GM06990 (cell line): ENCODE results near the gene MRPL12.
"Not testable (repeated sequence)": the region's sequence is repeated elsewhere in the genome, so short reads cannot be mapped to it uniquely, and the experiment has no call there.

Source experiments
- DNase-seq: peaks from one replicate; pipeline ENCODE4 v3.0.0-alpha.2; 2011; ENCODE audit not compliant: insufficient read length; ENCODE audit errors: extremely low read depth
- H3K27me3 ChIP-seq: replicated peaks from 2 replicates; pipeline ENCODE4 v1.6.0; 2011; ENCODE audit warnings: low read length; ENCODE audit not compliant: control insufficient read depth, insufficient read depth
- H3K36me3 ChIP-seq: 2 replicates; pipeline ENCODE4 v1.5.1; 2011; ENCODE audit warnings: low read length; ENCODE audit not compliant: control insufficient read depth, insufficient read depth
- H3K4me3 ChIP-seq: replicated peaks from 2 replicates; pipeline ENCODE4 v1.5.1; 2011; ENCODE audit warnings: low read depth, mild to moderate bottlenecking, control low read depth, low read length
- CTCF ChIP-seq: IDR thresholded peaks from 2 replicates; pipeline ENCODE4 v1.5.1; 2011; ENCODE audit warnings: low read length, control low read depth, mild to moderate bottlenecking, inconsistent platforms; ENCODE audit not compliant: insufficient read depth, poor library complexity, severe bottlenecking

MRPL12 gene

GRCh38 chr17:81734405-81735263, 31.5 kb downstream of the MRPL12 start:
- no peaks in the 10 kb centered on the region for H3K36me3 ChIP-seq
- H3K27me3 ChIP-seq = peaks cover 1% of the 10 kb centered on the region; the same call in 1 of the 2 replicates
- no peak for DNase-seq
- no peak overlapping the region for H3K4me3 ChIP-seq
- no peak for TF ChIP-seq CTCF

- no peak for DNase-seq
These were observed 32.3 kb downstream of the MRPL12 start for GRCh38 chr17:81735264-81736102.

GRCh38 chr17:81737947-81738800, 35.0 kb downstream of the MRPL12 start:
- Histone ChIP-seq H3K27me3 (no peaks in the 10 kb centered on the region; the same call in 1 of the 2 replicates), H3K36me3 (no peaks in the 10 kb centered on the region), H3K4me3 (no peak overlapping the region)
- no peak for TF ChIP-seq CTCF
- no peak for DNase-seq

More at GRCh38 chr17:81735264-81736102, 32.3 kb downstream of the MRPL12 start:
- H3K27me3 ChIP-seq = peaks cover 1% of the 10 kb centered on the region; the same call in 1 of the 2 replicates
- TF ChIP-seq CTCF = no peak
- no peaks in the 10 kb centered on the region for H3K36me3 ChIP-seq
- peak overlapping the region; percentile 39 for H3K4me3 ChIP-seq

- Histone ChIP-seq H3K36me3 (no peaks in the 10 kb centered on the region), H3K27me3 (no peaks in the 10 kb centered on the region; the same call in 1 of the 2 replicates), H3K4me3 (no peak overlapping the region)
- no peak for TF ChIP-seq CTCF
- DNase-seq = no peak
These were observed 35.7 kb downstream of the MRPL12 start for GRCh38 chr17:81738801-81739393.

- not testable (repeated sequence) for H3K27me3 ChIP-seq, H3K4me3 ChIP-seq, H3K36me3 ChIP-seq, DNase-seq
These were observed 36.4 kb downstream of the MRPL12 start for GRCh38 chr17:81739593-81739992.
